Putamen (tissue), 1 donor: ENCODE measurements around the gene CGB8.
"Not testable (repeated sequence)": the region's sequence is repeated elsewhere in the genome, so short reads cannot be mapped to it uniquely, and the experiment has no call there.

ENCODE experiments used
- DNase-seq: peaks from one replicate; pipeline ENCODE4 v3.0.0-alpha.2; 2016; ENCODE audit warnings: low spot score

CGB8 gene

GRCh38 chr19:49064768-49065611 is 16.1 kb upstream of the CGB8 start, which contains the start of gene NTF4:
Gene NTF4 (minus strand): TSS chr19:49064818. CDS start chr19:49061997, 2,821 bp downstream.
- no peak for DNase-seq

- DNase-seq = no peak
Observed at GRCh38 chr19:49064029-49064629, 15.2 kb upstream of the CGB8 start.

- DNase-seq = no peak
Observed at GRCh38 chr19:49061445-49061844, 12.5 kb upstream of the CGB8 start.

- DNase-seq = no peak
Observed at GRCh38 chr19:49061000-49061399, 12.1 kb upstream of the CGB8 start.

GRCh38 chr19:49059053-49059452 is 10.1 kb upstream of the CGB8 start:
- no peak for DNase-seq

GRCh38 chr19:49058562-49058961 is 9.7 kb upstream of the CGB8 start:
- DNase-seq = no peak

GRCh38 chr19:49057636-49058234 is 8.8 kb upstream of the CGB8 start, which contains the start of gene CGB7:
Gene CGB7 (minus strand): TSS chr19:49057749. CDS start chr19:49055375, 2,374 bp downstream.
- no peak for DNase-seq

GRCh38 chr19:49056902-49057596 is 8.1 kb upstream of the CGB8 start:
- not testable (repeated sequence) for DNase-seq

- DNase-seq = no peak
Observed at GRCh38 chr19:49056101-49056901, 7.4 kb upstream of the CGB8 start.

- not testable (repeated sequence) for DNase-seq
Observed at GRCh38 chr19:49050376-49051033, 1.6 kb upstream of the CGB8 start.

- not testable (repeated sequence) for DNase-seq
Observed at GRCh38 chr19:49049834-49050233, 923 bp upstream of the CGB8 start.

- not testable (repeated sequence) for DNase-seq
Observed at GRCh38 chr19:49043548-49043947, 5.4 kb downstream of the CGB8 start, which contains the start of gene CGB5. Gene CGB5 (plus strand): TSS chr19:49043848. CDS start chr19:49044210, 362 bp downstream.

- DNase-seq = not testable (repeated sequence)
Observed at GRCh38 chr19:49042666-49043065, 6.2 kb downstream of the CGB8 start.

GRCh38 chr19:49042177-49042576 is 6.7 kb downstream of the CGB8 start:
- no peak for DNase-seq

- DNase-seq = not testable (repeated sequence)
Observed at GRCh38 chr19:49039736-49040135, 9.2 kb downstream of the CGB8 start.

GRCh38 chr19:49038557-49039276 is 10.2 kb downstream of the CGB8 start:
- DNase-seq = not testable (repeated sequence)

GRCh38 chr19:49038111-49038510 is 10.8 kb downstream of the CGB8 start:
- not testable (repeated sequence) for DNase-seq

GRCh38 chr19:49036815-49037214 is 12.1 kb downstream of the CGB8 start, which contains the start of gene CGB1:
Gene CGB1 (minus strand): TSS chr19:49036895. CDS start chr19:49036711, 184 bp downstream.
- DNase-seq = not testable (repeated sequence)

- not testable (repeated sequence) for DNase-seq
Observed at GRCh38 chr19:49031642-49032301, 17.1 kb downstream of the CGB8 start, which contains the start of gene CGB2. Gene CGB2 (plus strand): TSS chr19:49031890. CDS start chr19:49032096, 206 bp downstream.
